HG02642 (cell line): Measurements from ENCODE around the gene TMEM179.

ENCODE experiments used
- ATAC-seq: cut with Tn5 transposase; IDR thresholded peaks from one replicate; pipeline ENCODE4 v1.9.1; 2021; ENCODE audit warnings: mild to moderate bottlenecking; ENCODE audit not compliant: unreplicated experiment, poor library complexity

Gene TMEM179

DNA sequence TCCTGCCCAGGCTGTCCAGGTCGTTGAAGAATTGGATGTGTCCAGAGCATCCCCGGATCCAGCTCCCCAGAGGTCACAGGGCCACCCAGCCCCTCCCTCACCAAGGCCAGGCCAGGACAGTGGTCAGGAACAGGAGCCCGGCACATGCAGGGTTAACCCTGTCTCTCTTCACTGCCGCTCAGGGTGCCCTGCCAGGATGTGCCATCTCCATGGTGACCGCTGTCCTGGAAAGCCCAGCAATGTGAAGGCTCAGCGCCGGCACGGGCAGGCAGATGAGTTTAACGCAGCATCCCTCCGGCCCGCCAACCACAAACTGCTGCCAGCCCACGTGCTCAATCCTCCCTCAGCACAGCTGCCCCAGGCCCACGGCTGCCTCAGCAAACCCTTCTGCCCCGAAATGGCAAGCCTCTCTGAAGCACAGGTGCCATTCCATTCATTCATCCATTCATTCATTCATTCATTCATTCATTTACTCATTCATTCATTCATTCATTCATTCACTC is 4.4 kb downstream of the TMEM179 start:
- ATAC-seq = no peak

DNA sequence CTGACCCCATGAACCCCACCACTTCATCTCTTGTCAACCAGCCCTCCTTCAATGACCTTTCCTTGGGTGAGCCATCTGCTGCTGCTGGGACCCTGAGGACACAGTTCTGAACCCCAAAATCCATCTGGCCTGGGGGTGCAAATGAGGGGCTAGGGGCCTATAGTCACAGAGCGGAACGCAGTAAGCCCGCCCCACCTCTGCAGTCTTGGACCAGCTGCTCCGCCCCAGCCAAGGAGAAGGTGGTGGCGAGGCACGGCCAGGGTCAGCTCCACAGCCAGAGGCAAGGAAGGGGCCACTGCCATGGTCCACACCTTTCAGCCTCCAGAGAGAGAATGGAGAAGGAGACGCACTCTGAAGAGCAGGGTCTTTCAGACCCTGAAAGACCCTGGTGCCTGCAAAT is 5.1 kb downstream of the TMEM179 start:
- no peak for ATAC-seq

DNA sequence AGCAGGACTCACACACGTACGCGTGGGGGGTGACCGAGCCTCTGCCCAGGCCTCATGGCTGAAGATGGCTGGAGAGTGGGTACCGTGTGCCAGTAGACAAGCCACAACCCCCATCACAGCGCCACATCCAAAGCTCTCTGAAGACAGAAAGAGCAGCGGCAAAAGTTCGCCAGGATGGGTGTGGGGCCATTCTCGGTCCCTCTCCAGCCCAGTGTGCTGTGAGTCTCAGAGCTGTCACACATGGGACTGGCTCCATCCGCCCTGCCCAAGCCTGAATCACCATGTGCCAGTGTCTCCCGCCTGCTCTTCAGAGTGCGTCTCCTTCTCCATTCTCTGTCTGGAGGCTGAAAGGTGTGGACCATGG is 5.7 kb downstream of the TMEM179 start:
- ATAC-seq = no peak

DNA sequence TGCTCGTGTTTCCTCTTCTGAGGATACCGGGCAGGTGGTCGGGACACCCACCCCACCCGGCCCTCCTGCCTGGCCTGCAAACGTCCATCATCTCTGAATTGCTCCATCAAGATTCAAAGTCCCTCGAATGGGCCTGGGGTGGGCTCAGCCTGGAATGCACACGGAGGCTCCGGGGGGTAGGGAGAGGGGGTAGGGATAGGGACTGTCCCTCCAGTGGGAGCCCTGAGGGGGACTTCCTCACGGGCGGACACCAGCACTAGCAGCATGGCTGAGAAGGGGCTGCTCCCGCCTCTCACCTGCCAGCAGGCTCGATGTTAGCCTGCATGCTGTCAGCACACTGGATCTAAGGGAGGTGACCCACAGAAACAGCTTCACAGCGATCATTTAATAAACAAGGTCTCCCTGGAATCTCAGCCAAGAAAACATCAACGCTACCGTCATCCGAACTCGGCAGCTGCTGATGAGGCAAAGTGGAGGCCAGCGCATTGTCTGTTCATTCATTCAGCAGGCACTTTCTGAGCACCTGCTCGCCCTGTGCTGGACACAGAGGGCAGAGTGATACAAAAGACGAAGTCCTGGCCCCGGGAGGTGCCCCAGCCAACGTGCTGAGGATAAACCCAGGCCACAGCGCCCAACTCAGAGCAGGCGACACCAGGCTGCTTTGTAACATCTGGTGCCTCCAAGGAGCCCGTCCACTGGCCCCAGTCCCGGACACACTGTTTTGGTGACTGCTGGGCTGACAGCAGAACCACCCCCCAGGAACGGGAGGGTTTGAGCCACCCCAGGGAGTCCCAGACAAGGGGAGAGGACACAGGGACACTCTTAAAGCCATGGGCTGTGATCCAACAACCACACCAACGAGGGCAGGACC is 6.3 kb downstream of the TMEM179 start:
- ATAC-seq = no peak

GRCh38 chr14:104597576-104597975 is 7.0 kb downstream of the TMEM179 start:
- ATAC-seq = no peak

- no peak for ATAC-seq
Measured at GRCh38 chr14:104596927-104597351, 7.6 kb downstream of the TMEM179 start.

DNA sequence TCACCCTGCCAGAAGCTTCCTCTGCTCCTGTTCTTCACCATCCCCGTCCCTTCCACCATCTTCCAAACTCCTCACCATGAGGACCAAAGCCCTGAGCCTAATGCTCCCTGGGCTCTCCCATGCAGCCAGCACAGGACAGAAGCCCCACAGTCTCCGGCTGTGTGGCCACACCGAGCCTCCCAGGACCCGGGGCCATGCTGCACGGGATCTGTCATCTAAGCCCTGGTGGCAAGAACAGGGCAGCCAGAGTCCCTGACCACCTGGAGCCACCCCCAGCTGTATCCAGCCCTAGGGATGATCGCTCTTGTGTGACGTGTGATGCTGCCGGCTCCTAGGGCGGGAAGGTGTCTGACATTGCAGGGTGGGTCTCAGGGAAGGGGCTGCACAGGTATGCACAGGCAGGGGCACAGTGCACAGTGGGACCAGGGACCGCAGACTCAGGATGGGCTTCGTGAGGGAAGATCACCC is 8.1 kb downstream of the TMEM179 start:
- no peak for ATAC-seq

- ATAC-seq = no peak
Measured at GRCh38 chr14:104595911-104596450, 8.6 kb downstream of the TMEM179 start.

DNA sequence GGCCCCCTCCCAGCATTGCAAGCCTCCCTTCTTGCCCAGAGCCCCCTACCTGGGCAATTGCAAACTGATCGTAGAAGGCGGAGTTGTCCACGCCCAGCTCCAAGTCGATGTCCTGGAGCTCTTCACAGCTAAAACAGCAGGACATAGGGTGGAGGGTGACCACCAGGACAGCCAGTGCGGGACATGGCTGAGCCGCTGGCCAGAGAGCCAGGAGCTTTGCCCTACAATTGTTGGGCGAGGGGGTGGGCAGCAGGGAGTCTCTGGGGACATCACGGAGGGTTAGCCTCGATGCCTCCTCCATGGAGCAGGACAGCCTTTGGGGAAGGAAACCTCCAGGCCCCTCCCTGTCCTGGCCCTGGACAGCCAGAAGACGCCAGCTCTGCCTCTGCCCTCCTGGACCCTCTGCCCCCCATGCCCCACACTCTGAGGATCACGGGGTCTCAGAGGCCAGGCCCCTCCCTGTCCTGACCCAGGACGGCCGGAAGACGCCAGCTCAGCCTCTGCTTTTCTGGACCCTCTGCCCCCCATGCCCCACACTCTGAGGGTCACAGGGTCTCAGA is 9.4 kb downstream of the TMEM179 start:
- ATAC-seq = no peak

DNA sequence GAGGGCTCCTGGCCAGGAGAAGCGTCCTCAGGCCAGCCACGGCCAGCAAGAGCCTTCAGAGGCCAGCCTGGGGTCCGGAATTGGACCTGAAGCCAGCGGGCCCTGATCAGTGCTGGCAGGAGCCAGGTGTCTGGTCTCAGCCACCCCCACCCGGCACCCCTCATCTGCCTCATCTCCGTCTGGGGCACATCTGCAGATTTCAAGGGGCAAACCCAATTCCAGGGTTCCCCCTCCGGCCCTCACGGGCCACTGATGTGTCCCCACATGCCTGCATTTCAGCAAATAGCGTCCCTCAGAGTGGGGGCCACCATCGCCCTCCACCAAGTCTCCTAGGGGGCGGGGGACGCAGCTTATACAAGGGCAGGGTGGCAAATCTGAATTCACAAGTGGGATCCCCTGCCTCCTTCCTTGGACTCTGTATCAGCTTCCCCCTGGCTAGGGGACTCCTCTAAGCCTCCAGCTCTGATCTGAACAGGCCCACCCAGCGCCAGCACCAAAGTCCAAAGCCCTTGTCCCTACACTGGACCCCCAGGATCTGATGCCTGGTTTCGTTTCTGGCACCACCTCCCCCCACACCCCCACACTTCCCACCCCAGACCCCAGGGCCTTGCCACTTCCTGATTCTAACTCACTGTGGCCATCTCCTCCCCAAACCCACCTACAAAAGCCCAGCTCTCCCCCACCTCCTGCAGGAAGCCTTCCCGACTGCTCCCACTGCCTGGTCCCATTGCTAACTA is 10.1 kb downstream of the TMEM179 start:
- no peak for ATAC-seq

GRCh38 chr14:104593710-104594136 is 10.8 kb downstream of the TMEM179 start:
- no peak for ATAC-seq

DNA sequence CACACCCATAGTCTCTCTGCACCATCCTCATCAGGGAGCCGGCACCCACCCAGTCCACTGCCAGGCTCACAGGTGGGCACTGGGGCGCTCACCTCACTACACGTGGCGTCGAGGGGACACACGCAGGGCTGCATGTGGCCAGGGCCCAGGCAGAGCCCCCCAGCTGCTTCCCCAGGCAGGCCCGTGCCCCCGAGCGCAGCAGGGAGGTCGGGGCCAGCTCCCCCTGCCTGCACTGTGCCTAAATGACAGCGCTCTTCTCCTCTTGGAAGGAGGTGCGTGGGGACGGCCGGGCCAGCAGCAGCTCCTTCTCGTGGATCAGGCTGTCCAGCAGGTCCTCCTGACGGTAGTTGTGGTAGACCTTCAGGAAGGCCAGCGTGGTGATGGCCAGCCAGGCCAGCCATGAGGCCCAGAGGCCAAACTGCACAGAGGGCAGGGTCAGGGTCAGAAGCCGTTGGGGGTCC is 11.3 kb downstream of the TMEM179 start:
- no peak for ATAC-seq

GRCh38 chr14:104592785-104593184 is 11.8 kb downstream of the TMEM179 start:
- ATAC-seq = no peak

DNA sequence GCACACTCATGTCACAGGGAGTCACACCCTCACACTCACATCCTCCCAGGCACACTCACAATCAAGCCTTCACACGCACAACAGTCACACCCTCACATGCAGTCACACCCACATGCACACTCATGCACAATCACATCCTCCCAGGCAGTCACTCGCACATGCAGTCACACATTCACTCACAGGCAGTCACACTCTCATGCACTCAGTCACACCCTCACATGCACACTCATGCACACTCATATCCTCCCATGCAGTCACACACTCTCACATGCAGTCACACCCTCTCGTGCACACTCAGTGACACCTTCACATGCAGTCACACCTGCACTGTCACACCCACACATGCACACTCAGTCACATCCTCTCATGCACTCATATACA is 12.3 kb downstream of the TMEM179 start:
- ATAC-seq = no peak

- ATAC-seq = no peak
Measured at GRCh38 chr14:104591506-104592291, 12.9 kb downstream of the TMEM179 start.

DNA sequence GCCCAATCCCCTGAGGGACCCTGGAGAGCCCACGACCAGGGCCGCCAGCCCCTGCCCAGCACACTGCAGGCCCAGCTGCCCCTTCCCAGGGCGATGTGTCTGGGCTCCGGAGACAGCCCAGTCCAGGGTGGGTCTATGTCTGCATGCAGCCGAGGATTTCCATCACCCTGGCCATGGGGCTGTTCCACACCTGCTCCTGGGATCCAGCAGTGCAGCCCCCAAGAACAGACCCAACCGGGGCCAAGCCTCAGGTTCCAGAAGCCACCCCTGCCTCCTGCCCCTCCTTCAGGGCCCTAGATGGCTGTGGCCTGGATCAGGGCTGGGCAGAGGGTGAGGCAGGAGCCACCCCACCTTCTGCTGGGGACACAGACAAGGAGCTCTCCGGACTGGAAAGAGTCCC is 13.5 kb downstream of the TMEM179 start:
- no peak for ATAC-seq

DNA sequence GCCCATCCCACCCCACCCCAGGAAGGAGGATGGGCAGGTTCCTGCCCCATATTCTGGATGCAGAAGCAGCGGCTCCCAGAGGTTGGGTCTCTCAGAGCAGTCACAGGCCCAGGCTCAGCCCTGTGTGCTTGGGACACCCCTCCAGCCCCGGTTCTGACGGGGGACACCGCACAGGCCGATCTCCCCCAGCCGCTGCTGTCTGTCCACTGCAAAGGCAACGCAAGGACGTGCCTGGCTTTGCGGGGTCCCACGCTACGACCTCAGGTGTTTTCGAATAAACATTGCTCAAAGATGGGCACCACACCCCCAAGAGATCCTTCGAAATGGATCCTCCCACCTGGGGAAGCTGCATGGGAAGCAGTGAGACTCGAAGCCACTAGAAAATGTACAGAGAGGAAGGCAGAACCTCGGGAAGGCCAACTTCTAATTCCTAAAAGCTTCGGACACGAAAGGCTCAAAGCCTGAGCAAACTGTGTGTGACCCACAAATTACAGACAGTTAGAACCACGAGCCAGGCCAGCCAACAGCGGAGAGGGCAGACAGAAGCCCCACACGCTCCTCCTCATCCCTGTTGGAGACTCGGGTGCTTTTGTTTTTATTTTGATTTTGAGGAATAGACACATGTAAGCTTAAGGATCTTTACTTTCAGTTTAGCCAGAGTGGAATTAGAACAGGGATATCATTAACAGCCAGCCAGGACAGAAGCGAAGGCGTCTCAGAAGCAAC is 14.2 kb downstream of the TMEM179 start:
- no peak for ATAC-seq

DNA sequence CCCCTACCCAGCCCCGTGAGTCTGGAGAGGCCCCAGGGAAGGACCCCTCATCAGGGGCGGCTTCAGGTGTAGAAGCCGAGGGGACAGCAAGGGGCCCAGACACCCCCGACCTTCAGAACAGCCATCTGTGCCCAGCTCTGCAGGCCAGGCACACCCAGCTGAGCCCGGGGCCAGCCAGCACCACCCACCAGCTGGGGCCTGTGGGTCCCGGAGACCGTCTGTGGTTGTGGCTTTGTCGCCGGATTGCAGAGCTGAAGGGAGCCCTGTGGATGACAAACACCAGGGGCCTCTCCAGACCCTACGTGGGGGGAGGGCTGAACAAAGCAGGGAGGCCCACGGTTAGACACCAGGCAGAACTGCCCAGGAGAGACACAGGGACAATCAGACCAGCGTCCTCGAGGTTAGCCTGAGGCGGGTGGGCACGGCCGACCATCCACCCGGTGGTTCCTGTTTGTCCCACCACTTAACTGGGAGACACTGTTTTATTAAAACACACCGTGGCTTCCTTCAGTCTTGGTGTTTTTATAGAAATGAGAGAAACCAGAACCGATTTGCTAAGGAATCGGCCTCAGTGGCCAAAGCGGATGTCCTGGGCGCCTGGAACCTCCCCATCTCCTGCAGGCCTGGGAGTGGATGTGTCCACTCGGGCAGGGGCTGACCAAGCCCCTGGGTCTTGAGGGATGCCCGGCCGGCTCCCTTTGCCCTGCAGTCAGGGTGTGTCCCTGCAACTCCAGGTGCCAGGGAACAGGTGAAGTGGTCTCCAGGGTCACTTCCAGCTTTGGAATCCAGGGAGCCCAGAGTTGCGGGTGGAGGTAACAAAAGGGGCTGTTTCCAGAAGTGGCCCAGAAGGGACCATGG is 15.0 kb downstream of the TMEM179 start:
- ATAC-seq = no peak
